HG03025 (cell line): Measurements from ENCODE around the gene CX3CL1.
"Not testable (repeated sequence)": the region's sequence is repeated elsewhere in the genome, so short reads cannot be mapped to it uniquely, and the experiment has no call there.

Source experiments
- ATAC-seq: cut with Tn5 transposase; IDR thresholded peaks from one replicate; pipeline ENCODE4 v1.9.1; 2021; ENCODE audit warnings: mild to moderate bottlenecking, moderate library complexity; ENCODE audit not compliant: unreplicated experiment, low FRiP score

Gene CX3CL1

DNA sequence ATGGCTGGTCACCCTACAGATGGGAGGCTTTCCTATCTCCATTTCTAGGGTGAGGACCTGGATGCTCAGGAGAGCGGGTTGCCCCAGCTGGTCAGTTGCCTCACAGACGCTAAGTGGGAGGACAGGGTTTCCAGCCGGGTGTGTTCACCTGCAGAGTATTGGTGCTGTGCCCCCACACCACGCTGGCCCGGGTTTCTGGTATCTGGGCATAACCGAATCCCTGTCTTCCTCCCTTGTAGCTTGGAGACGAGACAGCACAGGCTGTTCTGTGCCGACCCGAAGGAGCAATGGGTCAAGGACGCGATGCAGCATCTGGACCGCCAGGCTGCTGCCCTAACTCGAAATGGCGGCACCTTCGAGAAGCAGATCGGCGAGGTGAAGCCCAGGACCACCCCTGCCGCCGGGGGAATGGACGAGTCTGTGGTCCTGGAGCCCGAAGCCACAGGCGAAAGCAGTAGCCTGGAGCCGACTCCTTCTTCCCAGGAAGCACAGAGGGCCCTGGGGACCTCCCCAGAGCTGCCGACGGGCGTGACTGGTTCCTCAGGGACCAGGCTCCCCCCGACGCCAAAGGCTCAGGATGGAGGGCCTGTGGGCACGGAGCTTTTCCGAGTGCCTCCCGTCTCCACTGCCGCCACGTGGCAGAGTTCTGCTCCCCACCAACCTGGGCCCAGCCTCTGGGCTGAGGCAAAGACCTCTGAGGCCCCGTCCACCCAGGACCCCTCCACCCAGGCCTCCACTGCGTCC, 9.7 kb downstream of the CX3CL1 start:
- no peak for ATAC-seq

DNA sequence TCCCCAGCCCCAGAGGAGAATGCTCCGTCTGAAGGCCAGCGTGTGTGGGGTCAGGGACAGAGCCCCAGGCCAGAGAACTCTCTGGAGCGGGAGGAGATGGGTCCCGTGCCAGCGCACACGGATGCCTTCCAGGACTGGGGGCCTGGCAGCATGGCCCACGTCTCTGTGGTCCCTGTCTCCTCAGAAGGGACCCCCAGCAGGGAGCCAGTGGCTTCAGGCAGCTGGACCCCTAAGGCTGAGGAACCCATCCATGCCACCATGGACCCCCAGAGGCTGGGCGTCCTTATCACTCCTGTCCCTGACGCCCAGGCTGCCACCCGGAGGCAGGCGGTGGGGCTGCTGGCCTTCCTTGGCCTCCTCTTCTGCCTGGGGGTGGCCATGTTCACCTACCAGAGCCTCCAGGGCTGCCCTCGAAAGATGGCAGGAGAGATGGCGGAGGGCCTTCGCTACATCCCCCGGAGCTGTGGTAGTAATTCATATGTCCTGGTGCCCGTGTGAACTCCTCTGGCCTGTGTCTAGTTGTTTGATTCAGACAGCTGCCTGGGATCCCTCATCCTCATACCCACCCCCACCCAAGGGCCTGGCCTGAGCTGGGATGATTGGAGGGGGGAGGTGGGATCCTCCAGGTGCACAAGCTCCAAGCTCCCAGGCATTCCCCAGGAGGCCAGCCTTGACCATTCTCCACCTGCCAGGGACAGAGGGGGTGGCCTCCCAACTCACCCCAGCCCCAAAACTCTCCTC, 10.4 kb downstream of the CX3CL1 start:
- ATAC-seq = no peak

DNA sequence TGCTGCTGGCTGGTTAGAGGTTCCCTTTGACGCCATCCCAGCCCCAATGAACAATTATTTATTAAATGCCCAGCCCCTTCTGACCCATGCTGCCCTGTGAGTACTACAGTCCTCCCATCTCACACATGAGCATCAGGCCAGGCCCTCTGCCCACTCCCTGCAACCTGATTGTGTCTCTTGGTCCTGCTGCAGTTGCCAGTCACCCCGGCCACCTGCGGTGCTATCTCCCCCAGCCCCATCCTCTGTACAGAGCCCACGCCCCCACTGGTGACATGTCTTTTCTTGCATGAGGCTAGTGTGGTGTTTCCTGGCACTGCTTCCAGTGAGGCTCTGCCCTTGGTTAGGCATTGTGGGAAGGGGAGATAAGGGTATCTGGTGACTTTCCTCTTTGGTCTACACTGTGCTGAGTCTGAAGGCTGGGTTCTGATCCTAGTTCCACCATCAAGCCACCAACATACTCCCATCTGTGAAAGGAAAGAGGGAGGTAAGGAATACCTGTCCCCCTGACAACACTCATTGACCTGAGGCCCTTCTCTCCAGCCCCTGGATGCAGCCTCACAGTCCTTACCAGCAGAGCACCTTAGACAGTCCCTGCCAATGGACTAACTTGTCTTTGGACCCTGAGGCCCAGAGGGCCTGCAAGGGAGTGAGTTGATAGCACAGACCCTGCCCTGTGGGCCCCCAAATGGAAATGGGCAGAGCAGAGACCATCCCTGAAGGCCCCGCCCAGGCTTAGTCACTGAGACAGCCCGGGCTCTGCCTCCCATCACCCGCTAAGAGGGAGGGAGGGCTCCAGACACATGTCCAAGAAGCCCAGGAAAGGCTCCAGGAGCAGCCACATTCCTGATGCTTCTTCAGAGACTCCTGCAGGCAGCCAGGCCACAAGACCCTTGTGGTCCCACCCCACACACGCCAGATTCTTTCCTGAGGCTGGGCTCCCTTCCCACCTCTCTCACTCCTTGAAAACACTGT, 11.3 kb downstream of the CX3CL1 start:
- no peak for ATAC-seq

DNA sequence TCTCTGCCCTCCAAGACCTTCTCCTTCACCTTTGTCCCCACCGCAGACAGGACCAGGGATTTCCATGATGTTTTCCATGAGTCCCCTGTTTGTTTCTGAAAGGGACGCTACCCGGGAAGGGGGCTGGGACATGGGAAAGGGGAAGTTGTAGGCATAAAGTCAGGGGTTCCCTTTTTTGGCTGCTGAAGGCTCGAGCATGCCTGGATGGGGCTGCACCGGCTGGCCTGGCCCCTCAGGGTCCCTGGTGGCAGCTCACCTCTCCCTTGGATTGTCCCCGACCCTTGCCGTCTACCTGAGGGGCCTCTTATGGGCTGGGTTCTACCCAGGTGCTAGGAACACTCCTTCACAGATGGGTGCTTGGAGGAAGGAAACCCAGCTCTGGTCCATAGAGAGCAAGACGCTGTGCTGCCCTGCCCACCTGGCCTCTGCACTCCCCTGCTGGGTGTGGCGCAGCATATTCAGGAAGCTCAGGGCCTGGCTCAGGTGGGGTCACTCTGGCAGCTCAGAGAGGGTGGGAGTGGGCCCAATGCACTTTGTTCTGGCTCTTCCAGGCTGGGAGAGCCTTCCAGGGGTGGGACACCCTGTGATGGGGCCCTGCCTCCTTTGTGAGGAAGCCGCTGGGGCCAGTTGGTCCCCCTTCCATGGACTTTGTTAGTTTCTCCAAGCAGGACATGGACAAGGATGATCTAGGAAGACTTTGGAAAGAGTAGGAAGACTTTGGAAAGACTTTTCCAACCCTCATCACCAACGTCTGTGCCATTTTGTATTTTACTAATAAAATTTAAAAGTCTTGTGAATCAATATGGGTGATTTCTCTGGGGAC, 12.2 kb downstream of the CX3CL1 start:
- ATAC-seq = no peak

DNA sequence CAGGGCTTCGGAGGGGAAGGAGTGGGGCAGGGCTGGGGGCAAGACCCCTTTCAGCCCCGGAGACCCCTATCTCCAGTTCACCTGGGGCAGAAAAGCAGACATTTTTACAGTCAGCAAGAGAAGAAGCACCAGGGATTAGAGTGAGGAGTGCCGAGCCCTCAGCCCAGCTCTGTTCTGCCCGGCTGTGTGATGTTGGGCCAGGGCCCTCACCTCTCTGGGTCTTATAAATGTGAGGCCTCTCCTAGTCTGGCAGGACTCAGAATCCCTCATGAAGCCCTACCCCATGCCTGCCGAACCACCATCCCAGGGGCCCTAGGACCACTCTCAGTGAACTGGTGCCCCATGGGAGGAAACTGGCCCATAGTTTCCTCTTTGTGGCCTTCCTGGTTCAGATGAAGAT, 12.8 kb downstream of the CX3CL1 start:
- no peak for ATAC-seq

DNA sequence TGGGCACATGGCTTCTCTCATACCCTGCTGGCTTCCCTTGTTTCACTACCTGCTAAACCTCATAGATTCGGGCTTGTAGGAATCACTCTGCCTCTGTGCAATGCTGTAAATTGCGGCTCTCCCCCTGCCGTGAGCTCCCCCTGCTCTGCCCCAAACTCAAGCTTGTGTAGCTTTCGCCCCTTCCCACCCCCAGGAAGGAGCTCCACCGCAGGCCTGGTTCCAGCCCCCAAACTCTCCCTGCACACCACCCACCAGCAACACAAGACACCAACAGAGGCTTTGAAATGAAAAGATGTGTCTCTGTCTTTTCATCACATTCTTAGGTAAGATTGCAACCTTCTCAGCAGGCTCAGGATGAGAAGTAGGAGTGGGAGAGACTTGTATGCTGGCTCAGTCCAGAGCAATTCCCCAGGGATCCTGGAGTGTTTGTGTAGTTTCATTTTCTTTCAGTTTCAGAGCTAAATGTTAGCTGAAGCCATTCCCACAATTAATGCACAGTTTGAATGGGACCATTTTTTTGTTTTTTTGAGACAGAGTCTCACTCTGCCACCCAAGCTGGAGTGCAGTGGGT, 14.2 kb downstream of the CX3CL1 start:
- no peak for ATAC-seq

DNA sequence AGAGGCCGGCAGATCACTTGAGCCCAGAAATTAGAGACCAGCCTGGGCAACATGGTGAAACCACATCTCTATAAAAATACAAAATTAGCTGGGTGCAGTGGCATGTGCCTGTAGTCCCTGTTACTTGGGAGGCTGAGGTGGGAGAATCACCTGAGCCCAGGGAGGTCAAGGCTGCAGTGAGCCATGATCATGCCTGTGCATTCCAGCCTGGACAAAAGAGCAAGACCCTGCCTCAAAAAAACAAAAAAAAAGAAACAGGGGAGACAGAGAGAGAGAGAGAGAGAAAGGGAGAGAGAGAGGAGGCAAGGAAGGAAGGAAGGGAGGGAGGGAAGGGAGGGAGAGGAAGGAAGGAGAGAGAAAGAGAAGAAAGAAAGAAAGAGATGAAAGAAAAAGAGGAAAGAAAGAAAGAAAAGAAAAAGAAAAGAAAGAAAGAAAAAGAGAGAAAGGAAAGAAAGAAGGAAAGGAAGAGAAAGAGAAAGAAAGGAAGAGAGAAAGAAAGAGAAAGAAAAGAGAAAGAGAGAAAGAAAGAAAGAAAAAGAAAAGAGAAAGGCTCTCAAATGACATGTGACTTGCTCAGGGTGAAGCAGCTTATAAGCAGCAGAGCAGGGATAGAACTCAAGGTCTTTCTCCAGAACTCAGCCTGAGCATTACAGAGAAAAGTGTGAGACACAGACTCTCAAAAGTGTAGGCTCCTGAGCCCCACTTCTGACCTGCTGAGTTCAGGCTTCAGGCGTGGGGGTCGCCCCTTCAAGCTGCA, 15.5 kb downstream of the CX3CL1 start:
- ATAC-seq = no peak

DNA sequence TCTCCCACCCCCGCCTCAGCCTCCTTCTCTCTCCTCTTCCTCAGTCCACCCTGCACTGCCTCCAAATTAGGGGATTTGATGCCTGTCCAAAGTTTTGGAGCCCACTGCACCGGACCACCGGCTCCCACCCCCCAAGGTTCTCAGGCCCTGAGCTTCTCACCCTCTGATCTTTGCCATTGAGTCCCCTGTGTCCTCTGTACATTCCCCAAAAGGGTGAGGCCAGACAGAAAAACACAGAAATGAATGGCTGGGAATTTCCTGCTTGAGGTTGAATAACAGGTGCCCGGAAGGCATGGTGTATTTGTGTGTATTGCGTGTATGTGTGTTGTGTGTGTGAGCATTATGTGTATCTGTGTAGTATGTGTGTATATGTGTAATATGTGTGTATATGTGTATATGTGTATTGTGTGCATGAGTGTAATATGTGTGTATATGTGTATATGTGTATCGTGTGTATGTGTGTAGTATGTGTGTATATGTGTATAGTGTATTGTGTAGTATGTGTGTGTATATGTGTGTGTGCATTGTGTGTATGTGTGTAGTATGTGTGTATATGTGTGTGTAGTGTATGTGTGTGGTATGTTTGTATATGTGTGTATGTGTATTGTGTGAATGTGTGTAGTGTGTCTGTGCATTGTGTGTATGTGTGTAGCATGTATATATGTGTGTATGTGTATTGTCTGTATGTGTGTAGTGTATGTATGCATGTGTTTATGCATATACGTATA, 16.2 kb downstream of the CX3CL1 start:
- ATAC-seq = no peak

DNA sequence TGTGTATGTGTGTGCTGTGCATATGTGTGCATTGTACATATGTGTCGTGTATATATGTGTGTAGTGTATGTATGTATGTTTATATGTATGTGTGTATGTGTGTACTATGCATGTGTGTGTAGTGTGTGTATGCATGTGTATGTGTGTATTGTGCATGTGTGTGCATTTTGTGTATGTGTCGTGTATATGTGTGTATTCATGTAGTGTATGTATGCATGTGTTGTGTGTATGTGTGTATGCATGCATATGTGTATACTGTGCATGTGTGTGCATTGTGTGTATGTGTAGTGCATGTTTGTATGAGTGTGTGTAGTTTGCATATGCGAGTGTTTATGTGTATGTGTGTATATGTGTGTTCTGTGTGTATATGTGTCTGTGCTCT, 16.8 kb downstream of the CX3CL1 start:
- ATAC-seq = no peak

DNA sequence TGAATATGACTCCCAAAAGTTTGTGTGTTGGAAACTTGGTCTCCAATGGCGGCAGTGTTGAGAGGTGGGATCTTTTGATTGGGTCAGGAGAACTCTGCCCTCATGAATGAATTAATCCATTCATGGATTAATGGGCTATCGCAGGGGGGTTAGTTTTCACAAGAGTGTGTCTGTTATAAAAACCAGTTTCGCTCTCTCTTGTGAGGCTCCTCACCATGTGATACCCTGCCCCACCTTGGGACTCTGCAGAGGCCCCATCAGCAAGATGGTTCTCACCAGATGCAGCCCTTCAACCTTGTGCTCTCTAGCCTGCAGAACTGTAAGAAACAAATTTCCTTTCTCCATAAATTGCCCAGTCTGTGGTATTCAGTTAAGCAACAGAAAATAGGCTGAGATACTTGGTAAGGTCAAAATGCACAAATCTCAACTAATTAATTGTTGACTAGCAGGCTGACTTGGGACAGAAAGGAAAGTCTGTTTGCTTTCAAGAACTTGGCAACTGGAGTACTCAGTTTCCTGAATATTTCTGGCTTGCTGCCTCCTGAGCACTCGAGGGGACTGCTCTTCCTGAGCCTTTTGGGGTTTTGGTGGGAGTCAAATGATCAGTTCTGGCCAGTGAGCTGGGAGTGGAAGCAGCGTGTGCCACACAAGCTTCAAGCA, 18.5 kb downstream of the CX3CL1 start:
- no peak for ATAC-seq

DNA sequence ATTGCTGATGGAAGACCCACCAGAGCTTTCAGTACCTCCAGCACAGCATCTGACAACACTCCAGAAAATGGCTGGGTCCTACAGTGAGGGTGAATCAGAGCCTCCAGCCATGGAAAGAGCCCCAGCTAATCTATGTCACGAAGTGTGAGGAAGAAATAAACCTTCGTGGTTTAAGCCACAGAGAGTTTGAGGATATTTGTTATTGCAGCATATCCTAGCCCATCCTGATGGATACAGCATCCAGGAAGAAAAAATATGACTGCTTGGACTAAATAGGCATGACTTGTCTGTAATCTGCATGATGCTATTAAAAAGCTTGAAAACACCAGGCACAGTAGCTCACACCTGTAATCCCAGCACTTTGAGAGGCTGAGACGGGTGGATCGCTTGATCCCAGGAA, 19.0 kb downstream of the CX3CL1 start:
- ATAC-seq = no peak

DNA sequence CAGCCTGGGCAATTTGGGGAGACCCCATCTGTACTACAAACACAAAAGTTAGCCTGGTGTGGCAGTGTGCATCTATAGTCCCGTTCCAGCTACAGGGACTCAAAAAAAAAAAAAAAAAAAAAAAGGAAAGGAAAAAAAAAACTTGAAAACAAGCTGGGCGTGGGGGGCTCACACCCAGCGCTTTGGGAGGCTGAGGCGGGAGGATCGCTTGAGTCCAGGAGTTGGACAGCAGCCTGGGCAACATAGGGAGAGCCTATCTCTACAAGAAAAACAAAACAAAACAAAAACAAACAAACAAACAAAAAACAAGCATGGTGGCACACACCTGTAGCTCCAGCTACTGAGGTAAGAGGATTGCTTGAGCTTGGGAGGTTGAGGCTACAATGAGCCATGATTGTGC, 19.4 kb downstream of the CX3CL1 start:
- ATAC-seq = no peak

DNA sequence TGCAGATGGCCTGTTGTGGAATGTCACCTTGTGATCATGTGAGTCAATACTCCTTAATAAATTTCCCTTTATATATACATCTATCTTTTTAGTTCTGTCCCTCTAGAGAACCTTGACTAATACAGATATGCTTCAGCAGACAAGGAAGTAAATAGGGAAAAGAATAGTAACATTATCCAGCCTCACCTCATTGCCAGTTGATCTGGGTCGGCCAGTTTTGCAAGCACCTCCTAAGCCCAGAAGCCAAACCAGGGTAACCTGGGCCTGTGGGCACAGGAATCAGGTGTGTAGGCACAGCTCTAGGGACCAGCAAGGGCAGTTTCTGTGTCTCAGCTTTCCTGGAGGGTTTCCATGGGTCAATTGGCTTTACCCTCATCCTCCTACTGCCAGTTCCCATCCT, 20.4 kb downstream of the CX3CL1 start:
- ATAC-seq = no peak

DNA sequence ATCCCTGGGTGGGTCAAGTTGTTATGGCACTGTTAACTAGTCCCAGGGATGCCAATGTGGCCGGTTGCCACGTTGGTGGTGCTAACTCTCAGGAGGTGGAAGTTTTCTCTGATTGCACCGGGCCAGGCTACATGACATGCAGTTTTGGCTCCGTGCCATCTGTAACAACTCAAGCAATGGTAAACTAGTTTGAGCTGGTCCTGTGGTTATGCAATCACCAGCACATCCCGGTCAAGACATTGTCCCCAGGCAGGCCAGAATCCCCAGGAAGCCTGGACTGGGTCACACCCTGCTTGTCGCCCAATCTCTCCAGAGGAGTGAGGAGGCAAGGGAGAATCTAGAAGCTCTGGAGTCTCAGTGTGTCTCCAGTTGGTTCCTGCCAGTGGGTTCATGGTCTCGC, 22.2 kb downstream of the CX3CL1 start:
- ATAC-seq = no peak

DNA sequence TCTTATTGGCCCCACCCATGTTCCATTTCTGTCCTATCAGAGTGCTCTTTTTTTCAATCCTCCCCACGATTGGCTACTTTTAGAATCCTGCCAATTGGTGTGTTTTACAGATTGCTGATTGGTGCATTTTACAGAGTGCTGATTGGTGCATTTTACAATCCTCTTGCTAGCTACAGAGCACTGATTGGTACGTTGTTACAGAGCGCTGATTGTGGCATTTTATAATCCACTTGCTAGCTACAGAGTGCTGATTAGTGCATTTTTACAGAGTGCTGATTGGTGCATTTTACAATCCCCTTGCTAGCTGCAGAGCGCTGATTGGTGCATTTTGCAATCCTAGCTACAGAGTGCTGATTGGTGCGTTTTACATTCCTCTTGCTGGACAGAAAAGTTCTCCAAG, 22.7 kb downstream of the CX3CL1 start:
- no peak for ATAC-seq

DNA sequence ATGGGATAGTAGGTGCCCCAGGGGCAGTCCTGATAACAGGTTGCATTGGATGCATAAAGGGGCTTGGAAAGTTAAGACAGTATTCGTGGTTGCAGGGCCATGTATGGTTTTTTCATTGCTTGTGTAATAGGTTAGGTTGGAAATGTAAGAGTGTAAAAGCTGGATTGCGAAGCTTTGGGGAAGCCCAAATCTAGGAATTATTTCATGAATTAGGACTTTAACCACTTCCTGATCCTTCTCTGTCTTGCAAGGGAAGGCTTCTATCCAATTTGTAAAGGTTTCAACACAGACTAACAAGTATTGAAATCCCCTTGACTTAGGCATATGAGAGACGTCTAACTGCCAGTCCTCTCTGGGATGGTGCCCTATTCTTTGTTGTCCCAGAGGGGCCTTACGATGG, 24.5 kb downstream of the CX3CL1 start:
- ATAC-seq = no peak

DNA sequence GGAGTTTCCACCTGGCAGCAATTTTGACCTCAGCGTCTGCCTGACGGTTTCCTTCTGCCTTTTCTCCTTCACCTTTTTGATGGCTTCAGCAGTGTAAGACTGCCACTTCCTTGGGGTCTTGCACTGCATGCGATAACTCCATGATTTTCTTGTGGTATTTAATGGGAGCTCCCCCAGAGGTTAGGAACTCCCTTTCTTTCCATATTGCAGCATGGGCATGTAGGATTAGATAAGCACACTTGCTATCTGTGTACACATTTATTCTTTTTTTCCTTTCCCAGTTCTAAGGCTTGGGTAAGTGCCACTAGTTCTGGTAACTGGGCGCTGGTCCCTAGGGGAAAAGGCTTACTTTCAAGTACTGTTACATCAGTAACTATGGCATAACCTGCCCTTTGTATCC, 25.2 kb downstream of the CX3CL1 start:
- ATAC-seq = not testable (repeated sequence)
